ENCODE results near the gene FOXN3. TPM values are rescaled to one million over a fixed set of nuclear protein-coding genes. Genes with fewer than 3 reads are reported as not detected.
"Not testable (repeated sequence)": the region's sequence is repeated elsewhere in the genome, so short reads cannot be mapped to it uniquely, and the experiment has no call there.

The FOXN3 gene
- total RNA-seq, 1 donor from 2014 or later, result 46.9 TPM

GRCh38 chr14:89226801-89227495, 190.1 kb downstream of the FOXN3 start:
- DNase-seq, result peak; percentile 85

DNA sequence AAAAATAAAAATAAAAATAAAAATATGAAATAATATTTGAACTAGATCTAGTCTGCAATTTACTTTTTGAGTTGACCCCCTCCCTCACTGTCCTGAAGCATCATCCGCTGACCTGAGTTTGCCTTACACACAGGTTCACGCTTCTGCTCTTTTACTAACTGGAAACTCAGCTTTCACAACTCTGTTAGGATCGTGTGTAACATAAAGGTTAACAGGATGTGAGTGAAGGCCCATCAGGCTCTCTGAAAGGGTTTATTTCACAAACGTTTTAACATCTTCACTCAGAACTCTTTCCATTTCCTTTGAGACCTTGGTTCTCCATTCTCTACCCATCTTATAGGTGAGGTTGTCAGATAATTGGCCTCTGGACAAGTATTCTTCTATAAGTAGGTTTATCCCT, 191.4 kb downstream of the FOXN3 start:
- no peak for DNase-seq

DNA sequence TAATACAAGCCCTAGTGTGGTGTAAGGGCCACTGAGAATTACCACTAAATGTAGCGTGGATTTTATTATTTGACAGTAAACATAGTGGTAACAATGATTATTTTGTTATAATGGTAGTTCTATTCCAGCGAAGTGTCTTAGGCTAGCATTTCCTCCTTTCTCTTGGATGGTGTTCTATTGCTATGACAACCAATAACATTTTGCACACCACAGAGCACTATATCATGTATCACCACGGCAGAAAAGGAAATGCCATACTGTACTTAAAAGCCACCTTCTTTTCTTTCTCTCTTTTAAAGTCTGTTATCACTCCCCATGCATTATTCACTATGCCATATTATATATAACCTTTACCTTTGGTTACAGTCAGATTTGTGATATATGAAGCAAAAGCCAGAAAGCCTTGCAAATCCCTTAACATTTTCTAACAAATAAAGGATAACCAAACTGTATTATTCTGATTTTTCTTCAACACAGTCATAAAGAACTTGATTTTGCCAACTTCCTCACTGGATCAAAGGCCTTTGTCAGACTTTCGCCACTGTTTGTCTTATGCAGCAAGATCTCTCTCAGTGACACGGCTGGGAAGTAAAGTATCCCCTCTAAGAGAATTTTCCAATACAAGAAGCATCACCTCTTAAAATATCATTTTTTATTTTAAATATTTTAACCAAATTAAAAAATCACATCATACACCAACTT, 195.8 kb downstream of the FOXN3 start:
- DNase-seq, result peak; percentile 66

DNA sequence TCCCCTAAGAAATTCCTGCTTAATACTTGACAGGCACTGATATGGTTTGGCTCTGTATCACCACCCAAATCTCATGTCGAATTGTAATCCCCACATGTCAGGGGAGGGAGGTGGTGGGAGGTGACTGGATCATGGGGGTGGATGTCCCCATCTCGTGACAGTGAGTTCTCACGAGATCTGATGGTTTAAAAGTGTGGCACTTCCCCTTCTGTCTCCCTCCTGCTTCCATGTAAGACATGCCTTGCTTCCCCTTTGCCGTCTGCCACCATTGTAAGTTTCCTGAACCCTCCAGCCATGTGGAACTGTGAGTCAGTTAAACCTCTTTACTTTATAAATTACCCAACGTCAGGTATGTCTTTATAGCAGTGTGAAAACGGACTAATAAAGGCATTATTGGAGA, 198.0 kb downstream of the FOXN3 start:
- no peak for DNase-seq

DNA sequence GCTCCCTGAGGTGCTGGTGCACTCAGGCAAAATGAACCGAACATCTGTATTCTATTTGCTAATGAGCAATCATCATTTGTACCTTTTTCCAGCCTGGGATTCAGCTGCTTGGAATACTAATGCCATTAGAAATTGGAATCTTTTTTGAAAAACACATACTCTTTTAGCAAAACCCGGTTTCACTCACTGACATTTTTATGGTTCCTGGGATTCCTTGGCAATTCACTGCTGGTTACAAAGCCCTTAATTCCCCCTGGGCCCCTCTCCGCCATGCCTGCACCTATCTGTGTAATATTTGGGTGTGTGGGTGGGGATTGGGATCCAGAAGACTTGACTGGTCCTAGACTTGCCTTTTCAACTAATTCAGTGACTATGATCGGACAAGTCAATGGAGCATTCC, 199.1 kb downstream of the FOXN3 start:
- DNase-seq, result no peak

GRCh38 chr14:89215531-89215930, 201.5 kb downstream of the FOXN3 start:
- no peak for DNase-seq

DNA sequence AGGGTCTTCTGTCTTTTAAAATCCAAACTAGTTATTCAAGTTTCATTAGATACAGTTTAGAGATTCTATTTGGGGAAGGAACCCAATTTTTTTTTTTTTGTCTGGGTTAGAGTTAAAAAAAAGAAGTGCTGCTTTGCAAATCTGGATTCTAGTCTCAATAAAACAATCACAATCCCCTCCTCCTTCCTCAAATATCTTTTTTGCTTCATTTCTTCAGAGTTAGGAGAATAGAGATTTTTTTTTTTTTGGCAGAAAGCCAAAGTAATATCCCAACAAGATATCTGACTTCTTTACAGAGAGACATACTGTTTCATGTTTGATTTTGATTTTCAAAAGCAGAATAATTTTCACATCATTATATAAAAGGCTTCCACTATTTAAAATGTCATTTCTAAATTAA, 201.9 kb downstream of the FOXN3 start:
- DNase-seq, result no peak

- DNase-seq, result no peak
Measured at GRCh38 chr14:89214221-89214965, 202.6 kb downstream of the FOXN3 start.

DNA sequence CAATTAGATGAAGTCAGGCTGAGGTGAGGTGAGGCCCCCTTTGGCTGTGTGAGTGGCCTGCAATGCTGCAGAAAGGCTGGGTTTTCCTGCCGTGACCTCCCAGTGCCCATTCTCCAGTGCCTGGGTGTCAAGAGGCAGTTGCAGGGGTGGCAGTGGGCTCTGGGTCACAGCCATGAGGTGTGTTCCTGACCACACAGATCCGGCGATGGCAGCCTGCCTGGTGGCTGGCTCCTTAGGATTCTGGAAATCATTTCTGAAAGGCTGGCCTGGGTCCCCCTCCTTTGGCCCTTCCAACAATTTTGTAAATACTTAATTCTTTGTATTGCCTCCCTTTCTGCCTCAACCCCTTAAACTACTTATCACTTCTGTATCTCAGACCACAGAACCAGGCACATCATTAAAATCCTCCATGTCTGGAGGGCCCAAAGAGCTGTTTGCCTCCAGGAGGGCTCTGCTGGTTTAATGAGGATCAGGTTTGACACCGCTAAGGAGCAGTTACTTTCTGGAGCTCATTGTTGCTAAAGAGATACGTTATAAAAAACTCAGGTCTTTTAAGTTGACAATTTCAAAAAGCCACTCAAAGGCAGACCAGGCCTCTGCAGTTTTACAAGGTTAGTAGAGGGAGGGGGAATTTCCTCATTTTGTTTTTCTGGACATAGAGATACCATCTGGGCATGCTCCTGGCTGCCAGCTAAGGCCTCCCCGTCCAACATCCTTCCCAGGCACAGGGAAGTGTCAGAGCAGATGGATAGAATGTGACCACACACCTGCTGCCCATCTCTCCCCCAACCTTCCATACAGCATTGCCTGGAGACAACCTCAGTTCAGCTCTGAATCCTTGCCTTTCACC, 204.4 kb downstream of the FOXN3 start:
- no peak for DNase-seq

GRCh38 chr14:89209558-89209957, 207.5 kb downstream of the FOXN3 start:
- DNase-seq, result no peak

DNA sequence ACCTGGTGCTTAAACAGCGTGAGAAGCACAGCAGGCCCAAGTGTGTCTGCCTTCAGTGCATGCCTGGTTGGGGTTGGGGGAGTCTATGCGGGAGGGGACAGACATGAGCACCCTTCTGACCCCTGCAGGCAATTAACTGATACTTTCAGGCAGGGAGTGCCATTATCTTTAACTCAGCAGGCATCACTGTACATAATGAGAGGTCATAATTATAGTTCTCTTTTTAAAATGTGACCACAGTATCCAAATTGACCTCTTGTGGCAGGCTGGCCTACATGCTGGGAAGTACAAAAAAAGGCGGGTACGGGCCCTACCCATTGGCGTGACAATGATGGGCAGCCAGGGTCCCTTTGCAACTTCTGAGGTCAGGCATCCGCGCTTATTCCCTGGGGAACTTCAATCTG, 209.1 kb downstream of the FOXN3 start:
- DNase-seq, result no peak

DNA sequence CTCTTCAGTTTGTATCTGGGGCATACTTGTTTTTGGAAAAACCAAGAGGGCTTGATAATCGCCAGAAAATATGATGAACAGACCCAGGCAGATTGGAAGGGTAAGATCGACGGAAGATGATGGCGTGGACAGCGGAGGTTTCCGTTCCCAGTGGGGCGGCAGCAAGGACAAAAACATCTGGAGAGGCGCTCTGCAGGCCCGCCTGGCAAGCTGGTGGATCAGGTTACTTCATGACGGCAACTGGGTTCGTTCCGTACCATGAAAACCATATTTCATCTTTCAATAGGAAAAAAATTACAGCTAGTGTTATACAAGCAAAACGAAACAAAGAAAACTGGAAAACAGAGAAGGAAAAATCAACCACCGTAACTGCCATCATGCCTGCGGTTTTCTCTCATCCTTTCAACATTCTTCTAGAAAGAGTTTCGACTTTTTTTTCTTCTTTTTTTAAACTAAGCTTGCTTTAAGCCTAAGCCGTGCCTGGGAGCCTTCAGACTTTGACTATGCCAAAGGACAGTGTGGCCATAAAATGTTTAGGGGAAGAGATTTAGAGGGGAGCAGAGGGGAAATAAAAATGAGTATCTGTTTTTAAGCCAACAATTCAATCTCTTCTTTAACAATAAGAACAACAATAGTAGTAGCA, 210.5 kb downstream of the FOXN3 start:
- peak; percentile 72 for DNase-seq

- DNase-seq, result no peak
Measured at GRCh38 chr14:89205137-89205740, 211.8 kb downstream of the FOXN3 start.

- peak; percentile 14 for DNase-seq
Measured at GRCh38 chr14:89202413-89203190, 214.4 kb downstream of the FOXN3 start.

DNA sequence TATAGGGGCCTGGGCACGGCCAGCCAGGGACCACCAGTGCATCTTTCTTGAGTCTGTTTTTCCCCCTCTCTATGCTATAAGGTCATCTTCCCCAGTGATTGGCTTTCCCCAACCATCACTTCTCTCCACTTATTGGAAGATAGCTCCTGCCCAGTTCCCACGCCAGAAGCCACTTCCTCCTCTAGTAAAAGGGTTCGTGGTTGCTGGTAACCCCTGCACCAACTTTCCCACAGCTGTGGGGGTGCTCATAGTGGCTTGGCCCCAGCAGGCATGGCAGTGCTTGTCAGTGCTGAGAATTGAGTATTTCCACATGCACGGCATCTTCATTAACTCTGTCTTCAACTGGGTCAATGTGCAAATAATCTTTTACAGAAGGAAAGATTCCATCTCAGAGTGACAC, 215.4 kb downstream of the FOXN3 start:
- DNase-seq, result no peak

- not testable (repeated sequence) for DNase-seq
Measured at GRCh38 chr14:89199357-89199756, 217.7 kb downstream of the FOXN3 start.

DNA sequence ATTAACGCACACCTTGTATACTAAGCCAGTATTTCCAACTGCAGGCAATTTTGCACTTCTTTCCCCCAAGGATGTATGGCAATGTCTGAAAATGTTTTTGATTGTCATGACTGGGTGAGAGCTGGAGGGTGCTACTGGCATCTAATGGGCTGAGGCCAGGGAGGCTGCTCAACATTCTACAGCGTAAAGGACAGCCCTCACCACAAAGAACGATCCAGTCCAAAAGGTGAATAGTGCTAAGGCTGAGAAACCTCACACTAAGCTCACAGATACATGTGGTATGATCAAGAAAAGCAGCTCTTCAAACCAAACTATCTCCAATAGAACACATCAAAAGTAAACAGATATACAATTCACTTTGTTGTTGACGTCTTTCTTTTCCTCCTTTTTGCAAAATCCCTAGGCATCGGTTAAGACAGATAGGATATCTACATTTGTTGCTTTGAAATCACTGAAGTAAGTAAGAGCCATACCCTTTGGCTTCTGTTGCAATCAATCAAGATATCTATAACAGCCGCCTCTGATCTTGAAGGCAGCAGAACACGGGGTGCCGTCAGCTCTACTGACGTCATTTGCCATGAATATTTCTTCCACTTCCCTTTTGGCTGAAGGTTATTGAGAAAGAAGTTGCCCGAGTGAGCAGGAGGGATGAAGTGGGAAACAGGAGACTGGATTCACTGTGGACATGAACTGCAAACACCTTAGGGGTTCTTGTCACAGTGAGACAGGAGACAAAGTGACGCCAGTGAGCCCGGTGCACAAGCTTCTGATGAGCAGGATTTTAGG, 218.3 kb downstream of the FOXN3 start:
- DNase-seq, result no peak

DNA sequence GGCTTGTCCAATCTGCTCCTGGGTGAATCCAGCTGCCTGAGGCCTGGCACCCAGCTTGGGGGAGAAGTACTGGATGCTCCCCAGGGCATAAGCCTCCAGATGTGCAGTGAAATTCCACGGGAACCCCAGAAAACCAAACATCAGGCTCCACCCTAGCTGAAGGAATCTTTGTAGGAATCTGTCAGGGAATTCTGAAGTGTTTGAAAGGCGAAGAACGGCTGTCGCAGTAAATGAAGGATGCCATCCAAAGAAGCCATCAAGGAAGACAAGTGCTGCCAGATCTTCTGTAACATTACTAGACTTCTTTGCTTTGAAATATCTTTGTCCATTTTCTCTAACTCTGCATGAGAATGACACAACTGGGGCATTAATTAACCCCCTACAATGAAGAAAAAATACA, 219.4 kb downstream of the FOXN3 start:
- DNase-seq, result no peak

GRCh38 chr14:89196545-89196944, 220.5 kb downstream of the FOXN3 start:
- no peak for DNase-seq

DNA sequence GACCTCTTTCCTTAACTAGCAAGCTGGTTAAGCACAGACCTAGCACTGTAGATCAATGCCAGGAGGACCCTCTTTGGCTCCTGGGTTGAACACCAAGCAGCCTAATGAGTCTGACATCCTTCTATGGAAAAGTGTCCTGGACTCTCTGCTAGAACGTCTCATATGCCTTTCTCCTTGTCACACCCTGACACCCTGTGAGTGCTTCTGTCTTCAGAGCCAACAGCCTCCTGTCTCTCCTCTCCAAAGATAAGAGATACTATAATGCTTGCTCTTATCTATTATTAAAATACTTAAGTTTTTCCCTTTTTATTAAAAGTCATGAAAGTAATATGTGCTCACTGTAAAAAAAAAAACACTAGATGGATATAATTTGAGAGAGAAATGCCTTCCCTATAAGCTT, 222.7 kb downstream of the FOXN3 start:
- no peak for DNase-seq
